Measurements from ENCODE around the gene DHPS.
"Not testable (repeated sequence)": the region's sequence is repeated elsewhere in the genome, so short reads cannot be mapped to it uniquely, and the experiment has no call there.

GRCh38 chr19:12725612-12726011 is 43.9 kb upstream of the DHPS start:
- not testable (repeated sequence) for TF ChIP-seq CTCF, POLR2A, EP300, POLR2AphosphoS5 (IDR thresholded peaks at IDR 0.05)

Data from gastroesophageal sphincter (tissue), 3 donors.